Smooth muscle cell (in vitro differentiated cells): Measurements from ENCODE around the gene UBE2D1. TPM values are rescaled to one million over a fixed set of nuclear protein-coding genes. Genes with fewer than 3 reads are reported as not detected.
"Not testable (repeated sequence)": the region's sequence is repeated elsewhere in the genome, so short reads cannot be mapped to it uniquely, and the experiment has no call there.

Experiments
- DNase-seq: peaks from one replicate; lab custom pipeline; 2025; ENCODE audit not compliant: unreplicated experiment; lab: John Stamatoyannopoulos, UW
- H2AFZ ChIP-seq: fragments of 200-600 bp; sonication (generic); 2 replicates; pipeline ENCODE4 v1.6.0; 2016; ENCODE audit warnings: antibody characterized with exemption, low read depth, mild to moderate bottlenecking
- H3F3A ChIP-seq: fragments of 200-600 bp; sonication (generic); 2 replicates; pipeline ENCODE4 v1.6.0; 2017; ENCODE audit warnings: antibody characterized with exemption, low read depth
- H3K27ac ChIP-seq: fragments of 200-600 bp; sonication (generic); 2 replicates; pipeline ENCODE4 v1.5.1; 2016; ENCODE audit warnings: low read depth, mild to moderate bottlenecking
- H3K27me3 ChIP-seq: fragments of 200-600 bp; sonication (generic); 2 replicates; pipeline ENCODE4 v1.6.1; 2016; ENCODE audit warnings: low read depth, mild to moderate bottlenecking
- H3K36me3 ChIP-seq: fragments of 200-600 bp; sonication (generic); 2 replicates; pipeline ENCODE4 v1.5.1; 2016; ENCODE audit warnings: low read depth
- H3K4me1 ChIP-seq: fragments of 200-600 bp; sonication (generic); 2 replicates; pipeline ENCODE4 v1.5.1; 2016; ENCODE audit warnings: low read depth
- H3K4me2 ChIP-seq: fragments of 200-600 bp; sonication (generic); 2 replicates; pipeline ENCODE4 v1.6.0; 2016; ENCODE audit warnings: mild to moderate bottlenecking
- H3K4me3 ChIP-seq: fragments of 200-600 bp; sonication (generic); 2 replicates; pipeline ENCODE4 v1.5.1; 2016; ENCODE audit warnings: mild to moderate bottlenecking
- H3K79me2 ChIP-seq: fragments of 200-600 bp; sonication (generic); 2 replicates; pipeline ENCODE4 v1.6.0; 2016; ENCODE audit warnings: low read depth, mild to moderate bottlenecking
- H3K9ac ChIP-seq: fragments of 200-600 bp; sonication (generic); 2 replicates; pipeline ENCODE4 v1.6.0; 2016; ENCODE audit warnings: low read depth
- H3K9me3 ChIP-seq: fragments of 200-600 bp; sonication (generic); replicated peaks from 2 replicates; pipeline ENCODE4 v1.5.1; 2016; ENCODE audit warnings: low read depth
- H4K20me1 ChIP-seq: fragments of 200-600 bp; sonication (generic); 2 replicates; pipeline ENCODE4 v1.6.0; 2016; ENCODE audit warnings: low read depth
- WGBS: methylation state at CpG from one replicate; pipeline ENCODE4 v1.1.7; 2016; ENCODE audit warnings: low lambda C conversion rate; 5-methylcytosine and 5-hydroxymethylcytosine counted together
- polyA plus RNA-seq: library from polyadenylated mRNA; unstranded; fragments of >200 nt; fragmentation: Nextera tagmentation; extraction: Ambion mirVana; gene quantifications from 2 replicates; pipeline ENCODE4 v1.2.1, GENCODE V29; 2016
- total RNA-seq: library from RNA; depleted of rRNA; stranded (reverse); fragments of >200 nt; gene quantifications from 2 replicates; pipeline ENCODE4 v1.2.3, GENCODE V29; 2014
- TF ChIP-seq, protein P1 (sequence below): fragments of 200-600 bp; sonication (generic); IDR thresholded peaks from 2 replicates; pipeline ENCODE4 v1.5.1; 2017; ENCODE audit warnings: borderline replicate concordance, mild to moderate bottlenecking, antibody characterized with exemption; ENCODE audit not compliant: insufficient read depth, poor library complexity, severe bottlenecking

UBE2D1 gene
- total and polyA plus RNA-seq, 2 experiments from 2014 or later, result 19.0 to 24.5 TPM

DNA sequence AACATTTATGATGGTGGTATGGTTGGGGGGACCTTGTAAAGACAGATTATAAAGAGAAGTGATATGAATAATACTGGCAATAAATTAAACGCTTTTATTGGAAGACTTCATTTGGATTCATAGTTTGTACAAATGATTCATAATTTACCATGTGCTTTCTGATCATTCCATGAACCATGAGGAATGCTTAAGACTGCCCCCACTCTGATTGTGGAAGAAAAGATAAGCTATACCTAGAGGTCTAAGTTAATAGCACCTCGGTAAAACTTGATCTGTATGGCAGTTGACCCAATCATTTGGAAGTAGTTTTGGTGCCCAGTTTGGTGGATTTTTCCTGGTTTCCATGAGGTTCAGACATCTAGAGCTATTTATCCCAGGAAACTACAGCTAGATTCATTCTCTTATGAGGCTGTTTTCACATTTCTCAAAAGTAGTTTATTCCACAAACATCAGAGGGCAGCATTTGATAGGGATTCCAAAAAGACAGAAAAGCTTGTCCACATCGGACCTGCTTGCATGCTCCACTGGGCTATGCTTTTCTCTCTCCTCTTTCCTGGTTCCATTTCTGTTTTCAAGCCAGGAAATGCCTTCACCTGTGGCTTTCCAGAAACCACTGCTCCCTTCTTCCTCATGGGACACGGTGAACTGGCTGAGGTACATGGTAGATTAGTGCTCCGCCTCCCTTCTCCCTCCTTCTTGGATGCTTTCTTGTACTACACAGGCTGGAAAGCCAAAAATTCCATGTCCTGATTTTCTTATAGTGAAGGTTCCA, 79.7 kb downstream of the UBE2D1 start:
- Histone ChIP-seq H3K4me2 (peak overlapping the region; percentile 53), H4K20me1 (no peaks in the 10 kb centered on the region), H3K79me2 (no peaks in the 10 kb centered on the region), H3K27ac (no peak overlapping the region), H3K9me3 (no peaks in the 10 kb centered on the region), H3K9ac (no peak overlapping the region), H3K36me3 (no peaks in the 10 kb centered on the region), H3K4me3 (no peak overlapping the region), H3K27me3 (no peaks in the 10 kb centered on the region), H3K4me1 (no peaks in the 10 kb centered on the region), H3F3A (no peaks in the 10 kb centered on the region), H2AFZ (peak overlapping the region; percentile 33)
- TF ChIP-seq, protein P1, sequence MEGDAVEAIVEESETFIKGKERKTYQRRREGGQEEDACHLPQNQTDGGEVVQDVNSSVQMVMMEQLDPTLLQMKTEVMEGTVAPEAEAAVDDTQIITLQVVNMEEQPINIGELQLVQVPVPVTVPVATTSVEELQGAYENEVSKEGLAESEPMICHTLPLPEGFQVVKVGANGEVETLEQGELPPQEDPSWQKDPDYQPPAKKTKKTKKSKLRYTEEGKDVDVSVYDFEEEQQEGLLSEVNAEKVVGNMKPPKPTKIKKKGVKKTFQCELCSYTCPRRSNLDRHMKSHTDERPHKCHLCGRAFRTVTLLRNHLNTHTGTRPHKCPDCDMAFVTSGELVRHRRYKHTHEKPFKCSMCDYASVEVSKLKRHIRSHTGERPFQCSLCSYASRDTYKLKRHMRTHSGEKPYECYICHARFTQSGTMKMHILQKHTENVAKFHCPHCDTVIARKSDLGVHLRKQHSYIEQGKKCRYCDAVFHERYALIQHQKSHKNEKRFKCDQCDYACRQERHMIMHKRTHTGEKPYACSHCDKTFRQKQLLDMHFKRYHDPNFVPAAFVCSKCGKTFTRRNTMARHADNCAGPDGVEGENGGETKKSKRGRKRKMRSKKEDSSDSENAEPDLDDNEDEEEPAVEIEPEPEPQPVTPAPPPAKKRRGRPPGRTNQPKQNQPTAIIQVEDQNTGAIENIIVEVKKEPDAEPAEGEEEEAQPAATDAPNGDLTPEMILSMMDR, result peak; percentile 49
- 67% methylated on average over 5 of the region's 5 CpGs for WGBS
- no peak for DNase-seq

DNA sequence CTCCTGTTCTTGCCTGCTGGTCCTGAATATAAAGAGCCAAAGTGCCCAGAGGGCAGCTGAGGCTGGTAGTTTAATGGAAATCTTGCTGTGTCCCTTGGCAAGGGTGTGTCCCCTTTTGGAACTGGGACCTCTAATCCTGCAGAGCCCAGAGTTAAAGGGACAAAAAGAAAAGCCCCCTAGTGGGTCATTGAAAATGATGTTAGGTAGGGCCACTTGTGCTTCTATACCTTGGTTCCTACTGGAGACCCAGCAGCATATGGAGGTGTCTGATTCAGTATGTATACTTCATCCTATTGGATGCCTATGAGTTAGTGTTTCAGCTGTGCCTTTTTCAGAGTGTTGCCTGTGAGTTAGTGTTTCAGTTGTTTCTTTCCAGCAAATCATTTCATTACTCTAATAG, 81.0 kb downstream of the UBE2D1 start:
- H2AFZ ChIP-seq, result no peak overlapping the region
- no peaks in the 10 kb centered on the region for H3K27me3 ChIP-seq
- DNase-seq, result no peak
- no peaks in the 10 kb centered on the region for H3K36me3 ChIP-seq
- H3K9ac ChIP-seq, result no peak overlapping the region
- no peaks in the 10 kb centered on the region for H4K20me1 ChIP-seq
- H3K4me2 ChIP-seq, result no peak overlapping the region
- TF ChIP-seq, protein P1, result no peak
- H3K79me2 ChIP-seq, result no peaks in the 10 kb centered on the region
- H3K4me3 ChIP-seq, result no peak overlapping the region
- H3K4me1 ChIP-seq, result no peaks in the 10 kb centered on the region
- H3K27ac ChIP-seq, result no peak overlapping the region
- H3K9me3 ChIP-seq, result no peaks in the 10 kb centered on the region
- no peaks in the 10 kb centered on the region for H3F3A ChIP-seq

DNA sequence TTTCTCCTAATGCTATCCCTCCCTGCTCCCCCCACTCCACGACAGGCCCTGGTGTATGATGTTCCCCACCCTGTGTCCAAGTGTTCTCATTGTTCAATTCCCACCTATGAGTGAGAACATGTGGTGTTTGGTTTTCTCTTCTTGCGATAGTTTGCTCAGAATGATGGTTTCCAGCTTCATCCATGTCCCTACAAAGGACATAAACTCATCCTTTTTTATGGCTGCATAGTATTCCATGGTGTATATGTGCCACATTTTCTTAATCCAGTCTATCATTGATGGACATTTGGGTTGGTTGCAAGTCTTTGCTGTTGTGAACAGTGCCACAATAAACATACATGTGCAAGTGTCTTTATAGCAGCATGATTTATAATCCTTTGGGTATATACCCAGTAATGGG, 83.1 kb downstream of the UBE2D1 start:
- H3K4me2 ChIP-seq, H3K9me3 ChIP-seq, H3K36me3 ChIP-seq, H2AFZ ChIP-seq, DNase-seq, H3F3A ChIP-seq, H3K27me3 ChIP-seq, H3K27ac ChIP-seq, H3K4me1 ChIP-seq, H3K9ac ChIP-seq, H3K79me2 ChIP-seq, H4K20me1 ChIP-seq, H3K4me3 ChIP-seq: not testable (repeated sequence)
- 89% methylated on average over 2 of the region's 2 CpGs for WGBS

Other genes starting within 250 kb of the UBE2D1 start
- gene IPMK, start 67.1 kb upstream of the UBE2D1 start, total RNA-seq, result 9.2 and 12.1 TPM in 2 replicates
- gene IPMK, start 67.1 kb upstream of the UBE2D1 start, polyA plus RNA-seq, result 1.9 TPM in 2 replicates
- 14.2 and 14.4 TPM in 2 replicates for gene CISD1, start 65.8 kb upstream of the UBE2D1 start, total RNA-seq
- gene CISD1, start 65.8 kb upstream of the UBE2D1 start, polyA plus RNA-seq, result 37.4 and 55.4 TPM in 2 replicates
- 20.3 and 21.0 TPM in 2 replicates for gene TFAM, start 50.4 kb downstream of the UBE2D1 start, total RNA-seq
- gene TFAM, start 50.4 kb downstream of the UBE2D1 start, polyA plus RNA-seq, result 14.5 and 22.9 TPM in 2 replicates
- 23.0 and 31.8 TPM in 2 replicates for gene BICC1, start 177.9 kb downstream of the UBE2D1 start, total RNA-seq
- gene BICC1, start 177.9 kb downstream of the UBE2D1 start, polyA plus RNA-seq, result 7.5 and 7.9 TPM in 2 replicates